Neural progenitor cell (in vitro differentiated cells): ENCODE measurements around the gene HSDL2.

Experiments used
- EZH2 ChIP-seq: fragments of 200-600 bp; sonication (generic); IDR thresholded peaks from 2 replicates; pipeline ENCODE4 v1.6.1; 2017; ENCODE audit warnings: antibody characterized with exemption, mild to moderate bottlenecking, moderate library complexity
- EZH2phosphoT487 ChIP-seq: fragments of 200-600 bp; sonication (generic); IDR thresholded peaks from 2 replicates; pipeline ENCODE4 v1.6.1; 2017; ENCODE audit warnings: antibody characterized with exemption
- TF ChIP-seq, protein P1 (sequence below): fragments of 200-600 bp; sonication (generic); IDR thresholded peaks from 2 replicates; pipeline ENCODE4 v1.5.1; 2017; ENCODE audit warnings: antibody characterized with exemption, mild to moderate bottlenecking

DNA sequence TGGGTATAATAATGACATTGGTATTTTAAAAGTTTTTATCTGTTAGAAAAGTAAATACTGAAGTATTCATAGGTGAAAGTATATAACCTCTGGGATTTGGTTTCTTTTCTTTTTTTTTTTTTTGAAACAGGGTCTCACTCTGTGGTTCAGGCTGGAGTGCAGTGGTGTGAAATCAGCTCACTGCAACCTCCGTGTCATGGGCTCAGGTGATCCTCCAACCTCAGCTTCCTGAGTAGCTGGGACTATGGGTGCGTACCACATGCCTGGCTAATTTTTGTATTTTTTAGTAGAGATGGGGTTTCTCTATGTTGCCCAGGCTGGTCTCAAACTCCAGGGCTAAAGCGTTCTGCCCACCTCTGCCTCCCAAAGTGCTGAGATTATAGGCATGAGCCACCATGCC, 7.2 kb downstream of the HSDL2 start:
- TF ChIP-seq, protein P1, sequence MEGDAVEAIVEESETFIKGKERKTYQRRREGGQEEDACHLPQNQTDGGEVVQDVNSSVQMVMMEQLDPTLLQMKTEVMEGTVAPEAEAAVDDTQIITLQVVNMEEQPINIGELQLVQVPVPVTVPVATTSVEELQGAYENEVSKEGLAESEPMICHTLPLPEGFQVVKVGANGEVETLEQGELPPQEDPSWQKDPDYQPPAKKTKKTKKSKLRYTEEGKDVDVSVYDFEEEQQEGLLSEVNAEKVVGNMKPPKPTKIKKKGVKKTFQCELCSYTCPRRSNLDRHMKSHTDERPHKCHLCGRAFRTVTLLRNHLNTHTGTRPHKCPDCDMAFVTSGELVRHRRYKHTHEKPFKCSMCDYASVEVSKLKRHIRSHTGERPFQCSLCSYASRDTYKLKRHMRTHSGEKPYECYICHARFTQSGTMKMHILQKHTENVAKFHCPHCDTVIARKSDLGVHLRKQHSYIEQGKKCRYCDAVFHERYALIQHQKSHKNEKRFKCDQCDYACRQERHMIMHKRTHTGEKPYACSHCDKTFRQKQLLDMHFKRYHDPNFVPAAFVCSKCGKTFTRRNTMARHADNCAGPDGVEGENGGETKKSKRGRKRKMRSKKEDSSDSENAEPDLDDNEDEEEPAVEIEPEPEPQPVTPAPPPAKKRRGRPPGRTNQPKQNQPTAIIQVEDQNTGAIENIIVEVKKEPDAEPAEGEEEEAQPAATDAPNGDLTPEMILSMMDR, result no peak
- TF ChIP-seq EZH2 (no peak), EZH2phosphoT487 (no peak)
